ENCODE measurements around the gene RPRD1B.

The RPRD1B gene

GRCh38 chr20:38073307-38074071 lies 39.9 kb downstream of the RPRD1B start:
- Mint-ChIP-seq H3K9me3 (no peaks in the 10 kb centered on the region), H3K4me3 (no peak overlapping the region), H3K27me3 (no peaks in the 10 kb centered on the region), H3K27ac (no peak overlapping the region), H3K4me1 (peaks cover 16% of the 10 kb centered on the region)
- peak; percentile 62 for ATAC-seq
- DNase-seq = peak; percentile 11 to 24

DNA sequence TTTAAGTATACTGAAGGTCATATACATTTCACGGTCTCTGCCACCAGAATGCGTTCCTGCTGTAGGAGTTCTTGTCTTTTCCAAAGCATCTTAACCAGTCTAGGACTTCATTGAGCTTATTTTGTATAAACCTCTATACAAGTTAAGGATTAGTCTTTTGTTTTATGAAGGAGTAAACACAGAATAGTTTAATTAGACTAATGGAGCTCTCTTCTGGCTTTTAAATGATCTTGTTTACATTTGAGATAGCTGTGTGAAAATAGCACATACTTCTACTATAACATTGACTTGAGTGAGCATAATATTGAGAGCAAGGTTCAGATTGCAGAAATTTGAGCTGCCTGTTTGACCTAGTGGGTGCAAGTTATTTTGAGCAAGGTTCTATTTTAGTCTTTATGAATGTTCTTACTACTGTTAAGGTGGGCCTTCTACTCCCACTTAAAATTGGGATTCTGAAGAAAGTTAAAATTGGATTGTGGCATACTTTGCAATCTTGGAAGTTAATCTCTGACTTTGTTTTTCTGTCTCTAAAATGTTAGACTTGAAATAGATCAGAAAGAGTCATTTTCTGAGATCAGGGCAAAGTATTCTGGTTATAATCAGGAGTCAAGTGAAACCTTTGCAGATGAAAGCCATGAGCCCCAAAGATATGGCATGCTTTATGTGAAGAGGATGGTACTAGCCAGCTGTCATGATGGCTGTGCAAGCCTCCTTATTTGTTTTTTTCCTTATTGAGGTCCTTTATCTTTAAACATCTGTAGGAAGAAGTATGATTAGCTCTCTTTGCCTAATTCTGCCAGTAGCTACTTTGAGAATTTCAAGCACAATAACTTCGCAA lies 41.8 kb downstream of the RPRD1B start:
- Mint-ChIP-seq H3K27me3 (no peaks in the 10 kb centered on the region), H3K4me1 (peaks cover 16% of the 10 kb centered on the region), H3K4me3 (no peak overlapping the region), H3K9me3 (no peaks in the 10 kb centered on the region), H3K27ac (no peak overlapping the region)
- no peak for DNase-seq
- no peak for ATAC-seq

DNA sequence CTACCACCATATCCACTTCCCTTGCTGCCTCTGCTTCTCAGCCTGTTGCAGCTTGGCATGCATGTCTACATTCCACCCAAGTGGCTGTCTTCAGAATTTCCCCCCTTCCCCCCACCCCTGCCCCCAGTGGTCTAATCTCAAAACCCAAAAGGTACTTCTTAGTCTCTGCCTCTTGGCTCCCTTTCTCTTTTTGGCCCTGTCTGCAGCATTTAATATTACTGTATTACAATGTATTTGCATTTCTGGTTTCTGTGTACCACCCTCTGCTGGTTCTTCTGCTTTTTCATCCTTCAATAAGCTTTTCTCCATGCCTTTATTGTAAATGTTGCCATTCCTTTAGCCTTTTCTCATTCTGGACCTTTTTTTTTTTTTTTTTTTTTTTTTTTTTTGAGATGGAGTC lies 43.0 kb downstream of the RPRD1B start:
- Mint-ChIP-seq H3K9me3 (no peaks in the 10 kb centered on the region), H3K4me3 (no peak overlapping the region), H3K27ac (peak overlapping the region in 1 of 2 donors; percentile 35), H3K4me1 (peaks cover 16% of the 10 kb centered on the region), H3K27me3 (no peaks in the 10 kb centered on the region)
- DNase-seq = no peak
- no peak for ATAC-seq

DNA sequence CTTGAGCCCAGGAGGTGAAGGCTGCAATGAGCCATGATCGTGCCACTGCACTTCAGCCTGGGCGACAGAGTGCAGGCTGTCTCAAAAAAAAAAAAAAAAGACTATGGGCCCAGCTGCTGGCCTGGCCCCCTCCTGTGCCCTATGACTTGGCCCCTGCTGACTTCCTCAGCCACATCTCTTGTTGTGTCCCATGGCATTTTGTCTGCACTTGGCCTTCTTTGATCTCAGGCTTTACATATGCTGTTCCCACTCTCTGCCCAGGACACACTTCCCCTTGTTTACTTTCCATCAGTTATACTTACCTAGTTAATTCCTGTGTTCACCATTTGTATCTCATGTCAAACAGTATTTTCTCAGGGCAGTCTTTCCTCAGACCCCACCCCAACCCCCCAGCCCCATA lies 44.5 kb downstream of the RPRD1B start:
- ATAC-seq (no peak), DNase-seq (no peak)
- Mint-ChIP-seq H3K9me3 (no peaks in the 10 kb centered on the region), H3K4me1 (peaks cover 16% of the 10 kb centered on the region), H3K4me3 (no peak overlapping the region), H3K27me3 (no peaks in the 10 kb centered on the region), H3K27ac (no peak overlapping the region)

GRCh38 chr20:38079353-38079752 lies 45.8 kb downstream of the RPRD1B start:
- H3K27ac Mint-ChIP-seq = no peak overlapping the region
- H3K9me3 Mint-ChIP-seq = no peaks in the 10 kb centered on the region
- no peak for DNase-seq
- H3K4me1 Mint-ChIP-seq = peaks cover 4% of the 10 kb centered on the region
- no peaks in the 10 kb centered on the region for H3K27me3 Mint-ChIP-seq
- no peak overlapping the region for H3K4me3 Mint-ChIP-seq
- no peak for ATAC-seq

- no peak overlapping the region for H3K27ac Mint-ChIP-seq
Observed at GRCh38 chr20:38081575-38081974, 48.0 kb downstream of the RPRD1B start.

DNA sequence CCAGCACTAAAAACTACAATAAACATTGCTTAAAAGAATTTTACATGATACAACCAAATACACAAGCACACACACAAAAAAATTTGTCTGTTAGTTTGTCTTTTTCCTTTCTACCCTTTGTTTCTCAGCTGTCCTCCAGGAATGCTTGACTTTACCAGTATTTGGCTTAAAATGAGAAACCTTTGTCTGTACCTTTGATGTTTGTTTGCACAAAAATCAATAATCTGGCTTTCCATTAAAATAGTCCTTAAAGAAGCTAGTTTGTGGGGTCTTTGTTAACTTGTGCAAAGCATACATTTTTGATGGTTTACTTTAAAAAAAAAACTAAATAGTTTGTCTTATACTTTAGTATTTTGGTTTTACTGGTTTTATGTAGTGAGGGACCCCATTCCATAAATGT lies 49.3 kb downstream of the RPRD1B start:
- Mint-ChIP-seq H3K4me3 (no peak overlapping the region), H3K27ac (no peak overlapping the region), H3K9me3 (no peaks in the 10 kb centered on the region), H3K27me3 (no peaks in the 10 kb centered on the region), H3K4me1 (no peaks in the 10 kb centered on the region)
- no peak for ATAC-seq
- DNase-seq = no peak

More at GRCh38 chr20:38081575-38081974, 48.0 kb downstream of the RPRD1B start:
- DNase-seq (no peak), ATAC-seq (no peak)
- Mint-ChIP-seq H3K27me3 (no peaks in the 10 kb centered on the region), H3K9me3 (no peaks in the 10 kb centered on the region), H3K4me3 (no peak overlapping the region), H3K4me1 (no peaks in the 10 kb centered on the region)

DNA sequence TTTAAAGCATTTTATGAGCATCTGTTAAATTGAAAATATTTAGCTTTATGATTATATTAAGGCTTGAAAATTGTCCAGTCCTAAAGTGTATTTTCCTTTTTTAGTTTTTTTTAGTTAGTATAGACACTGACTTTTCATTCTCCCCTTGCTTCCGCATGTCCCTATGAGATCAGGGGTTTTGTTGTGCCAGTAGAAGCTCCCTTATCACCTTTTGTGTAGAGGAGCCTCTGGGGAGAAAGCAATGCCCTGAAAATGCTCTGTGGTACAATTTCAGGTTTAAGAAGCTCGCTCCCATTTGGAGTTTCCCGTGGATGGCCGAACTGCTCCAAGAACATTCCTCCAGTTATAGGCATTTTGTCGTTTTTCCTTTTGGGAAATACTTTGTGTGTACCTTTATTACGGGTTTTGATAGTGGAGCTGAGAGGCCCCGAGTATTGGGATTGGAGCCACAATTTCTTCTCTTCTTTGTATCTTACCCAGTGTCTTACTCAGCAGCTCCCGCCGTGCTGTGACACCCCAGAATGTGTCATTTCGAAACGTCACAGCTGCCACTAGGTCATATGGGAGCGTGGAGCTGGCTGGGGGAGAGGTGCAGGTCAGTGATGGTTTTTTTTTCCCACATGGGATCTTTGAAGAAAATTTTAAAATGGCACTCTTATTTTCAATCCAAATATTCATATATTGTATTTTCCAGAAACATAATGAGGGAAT lies 49.9 kb downstream of the RPRD1B start:
- no peak overlapping the region for H3K4me3 Mint-ChIP-seq
- no peaks in the 10 kb centered on the region for H3K27me3 Mint-ChIP-seq
- DNase-seq (no peak), ATAC-seq (no peak)
- H3K9me3 Mint-ChIP-seq = no peaks in the 10 kb centered on the region
- H3K4me1 Mint-ChIP-seq = no peaks in the 10 kb centered on the region
- H3K27ac Mint-ChIP-seq = no peak overlapping the region

DNA sequence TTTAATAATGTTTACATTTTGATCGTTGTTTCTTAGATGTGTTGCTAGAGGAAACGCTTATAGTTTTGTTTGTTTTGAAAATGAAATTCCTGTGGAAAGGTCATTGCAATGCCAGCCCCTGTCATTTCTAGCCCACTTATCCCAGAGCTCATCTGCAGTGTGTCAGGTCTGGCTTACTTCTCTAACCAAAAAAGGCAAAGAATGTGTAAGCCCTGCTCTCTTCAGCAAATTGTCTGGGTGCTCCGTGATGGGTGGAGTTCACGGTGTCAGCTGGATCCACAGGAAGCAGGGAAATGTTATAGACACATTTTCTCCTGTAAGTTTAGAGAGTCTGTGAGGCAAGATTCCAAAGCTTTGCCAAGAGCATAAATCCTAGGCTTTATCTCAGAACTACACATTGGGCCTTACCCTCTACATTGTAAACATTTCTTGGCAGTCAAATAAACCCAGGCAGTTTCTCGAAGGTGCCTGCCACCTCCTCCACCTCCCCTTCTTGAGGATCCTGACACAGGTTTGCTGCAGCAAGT lies 50.9 kb downstream of the RPRD1B start:
- H3K27me3 Mint-ChIP-seq = no peaks in the 10 kb centered on the region
- no peaks in the 10 kb centered on the region for H3K4me1 Mint-ChIP-seq
- no peak for DNase-seq
- H3K9me3 Mint-ChIP-seq = no peaks in the 10 kb centered on the region
- no peak overlapping the region for H3K4me3 Mint-ChIP-seq
- no peak for ATAC-seq
- H3K27ac Mint-ChIP-seq = no peak overlapping the region

DNA sequence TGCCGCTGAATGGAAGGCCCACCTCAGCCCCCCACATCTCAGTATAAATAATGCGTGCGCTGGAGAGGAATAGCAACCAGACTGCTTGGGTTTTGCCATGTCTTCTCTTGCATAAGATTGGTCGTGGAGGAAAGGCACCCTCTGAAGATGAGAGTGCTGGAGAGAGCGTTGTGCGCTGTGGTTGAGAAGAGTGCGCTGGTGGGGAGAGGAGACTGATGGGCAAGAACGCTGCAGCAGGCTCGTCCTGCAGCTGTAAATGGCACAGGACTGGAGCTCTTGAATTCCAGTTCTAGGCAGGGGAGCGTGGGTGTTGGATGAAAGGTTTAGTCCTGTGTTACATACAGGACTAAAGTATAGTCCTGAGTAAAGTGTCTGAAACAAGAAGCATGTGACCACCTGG lies 51.5 kb downstream of the RPRD1B start:
- Mint-ChIP-seq H3K4me1 (no peaks in the 10 kb centered on the region), H3K27ac (peak overlapping the region in 1 of 2 donors; percentile 1), H3K9me3 (no peaks in the 10 kb centered on the region), H3K27me3 (no peaks in the 10 kb centered on the region), H3K4me3 (no peak overlapping the region)
- DNase-seq (no peak), ATAC-seq (no peak)

GRCh38 chr20:38089500-38089899 lies 56.0 kb downstream of the RPRD1B start:
- Mint-ChIP-seq H3K27ac (no peak overlapping the region), H3K4me3 (no peak overlapping the region), H3K4me1 (peaks cover 19% of the 10 kb centered on the region), H3K27me3 (no peaks in the 10 kb centered on the region), H3K9me3 (no peaks in the 10 kb centered on the region)
- no peak for ATAC-seq
- DNase-seq = no peak

DNA sequence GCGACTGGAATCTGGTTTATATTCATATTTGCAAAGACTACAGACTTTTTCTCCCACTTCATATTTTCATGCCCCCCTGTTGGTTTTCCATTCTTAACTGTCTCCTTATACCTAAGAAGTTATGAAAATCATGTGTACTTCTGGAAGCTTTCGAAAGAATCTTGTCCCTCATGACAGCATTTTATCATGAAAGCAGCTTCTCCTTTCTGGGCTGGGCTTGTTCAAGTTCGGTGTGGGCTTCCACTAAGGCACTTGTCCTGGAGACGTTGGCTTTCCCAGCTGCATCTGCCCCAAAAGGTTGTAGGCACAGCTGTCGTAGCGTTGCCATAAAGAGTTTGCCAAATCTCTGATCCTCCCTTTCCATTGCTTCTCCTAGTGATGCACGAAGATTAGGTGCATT lies 56.5 kb downstream of the RPRD1B start:
- H3K4me3 Mint-ChIP-seq = no peak overlapping the region
- peak overlapping the region in 1 of 2 donors; percentile 6 for H3K27ac Mint-ChIP-seq
- no peak for DNase-seq
- H3K9me3 Mint-ChIP-seq = no peaks in the 10 kb centered on the region
- no peaks in the 10 kb centered on the region for H3K27me3 Mint-ChIP-seq
- H3K4me1 Mint-ChIP-seq = peaks cover 24% of the 10 kb centered on the region
- ATAC-seq = no peak

GRCh38 chr20:38091441-38092216 lies 58.1 kb downstream of the RPRD1B start:
- no peak for ATAC-seq
- Mint-ChIP-seq H3K4me1 (peaks cover 26% of the 10 kb centered on the region), H3K27me3 (no peaks in the 10 kb centered on the region), H3K9me3 (no peaks in the 10 kb centered on the region), H3K4me3 (no peak overlapping the region), H3K27ac (peak overlapping the region; percentile 37 to 86)
- no peak for DNase-seq

DNA sequence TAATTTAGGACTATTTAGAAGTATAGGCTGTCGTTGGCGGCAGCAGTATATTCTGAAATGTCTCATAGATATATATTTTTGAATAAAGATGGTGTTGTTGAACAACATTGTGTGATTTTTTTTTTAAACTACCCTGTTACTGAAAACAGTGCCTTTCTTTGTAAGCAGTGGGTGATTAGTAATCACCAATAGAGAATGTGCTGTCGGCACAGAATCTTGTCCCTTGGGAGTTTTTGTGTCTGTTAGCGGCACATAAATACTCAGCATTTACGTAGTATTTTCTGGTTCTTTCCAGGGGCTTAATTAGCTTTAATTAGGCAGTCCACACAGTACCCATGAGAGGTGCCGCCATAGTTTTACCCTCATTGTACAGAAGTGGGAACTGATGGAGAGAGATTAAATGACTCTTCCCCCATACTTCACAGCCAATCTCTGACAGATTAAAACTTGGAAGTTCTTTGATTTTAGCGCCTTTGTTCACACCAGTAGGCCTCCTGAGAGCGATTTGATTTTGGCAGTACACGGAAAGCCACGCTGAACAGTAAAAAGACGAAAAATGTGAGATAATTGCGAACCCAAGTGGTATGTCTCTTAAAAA lies 58.8 kb downstream of the RPRD1B start:
- ATAC-seq = no peak
- Mint-ChIP-seq H3K27ac (no peak overlapping the region), H3K4me1 (peaks cover 26% of the 10 kb centered on the region), H3K9me3 (no peaks in the 10 kb centered on the region), H3K27me3 (no peaks in the 10 kb centered on the region), H3K4me3 (no peak overlapping the region)
- no peak for DNase-seq

GRCh38 chr20:38092915-38093314 lies 59.4 kb downstream of the RPRD1B start:
- no peaks in the 10 kb centered on the region for H3K27me3 Mint-ChIP-seq
- H3K4me1 Mint-ChIP-seq = peaks cover 26% of the 10 kb centered on the region
- DNase-seq (no peak), ATAC-seq (no peak)
- no peak overlapping the region for H3K27ac Mint-ChIP-seq
- no peaks in the 10 kb centered on the region for H3K9me3 Mint-ChIP-seq
- H3K4me3 Mint-ChIP-seq = no peak overlapping the region
